ENCODE data around the gene PTPRK. TPM values are rescaled to one million over a fixed set of nuclear protein-coding genes. Genes with fewer than 3 reads are reported as not detected.
A peak's percentile ranks its signal among the peaks of the same experiment; 100 is the strongest.

The PTPRK gene
- total RNA-seq, 1 experiment from 2014 or later, result 53.8 TPM

DNA sequence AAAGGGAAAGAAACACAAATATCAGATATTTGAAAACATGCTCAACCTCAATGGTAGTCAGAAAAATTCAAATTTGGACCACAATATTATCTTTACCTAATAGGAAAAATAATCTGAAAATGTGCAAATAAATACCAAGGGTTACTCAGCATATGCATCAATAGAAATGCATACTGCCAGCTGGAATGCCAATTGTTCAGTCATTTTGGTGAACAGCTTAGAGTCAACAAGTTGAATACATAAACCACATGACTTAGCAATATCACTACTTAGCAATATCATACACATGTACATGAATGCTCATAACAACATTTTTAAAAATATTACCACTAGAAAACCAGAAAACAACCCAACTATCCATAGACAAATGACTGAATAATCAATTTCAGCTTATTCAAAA lies 212.7 kb downstream of the PTPRK start:
- CTCF ChIA-PET, result no interaction called here
- no TSS peak for BruUV-seq (replicated peaks)
- H3K4me1 ChIP-seq (ENCODE audit: insufficient read depth, low read length), result peaks cover 7% of the 10 kb centered on the region; the same call in 1 of the 2 replicates
- no peak overlapping the region for H3K9ac ChIP-seq (ENCODE audit: low read length)
- H3K79me2 ChIP-seq (ENCODE audit: low read length), result peaks cover 28% of the 10 kb centered on the region; the same call in 1 of the 2 replicates
- H4K20me1 ChIP-seq (ENCODE audit: low read length), result no peaks in the 10 kb centered on the region
- H3K4me2 ChIP-seq (ENCODE audit: low read length), result no peak overlapping the region
- no peaks in the 10 kb centered on the region for H3K27me3 ChIP-seq (ENCODE audit: low read length)
- H3K9me3 ChIP-seq (ENCODE audit: low read length), result no peaks in the 10 kb centered on the region
- H3K9me2 ChIP-seq (replicated peaks; ENCODE audit: low read length), result no peaks in the 10 kb centered on the region
- TF ChIP-seq, protein P1, sequence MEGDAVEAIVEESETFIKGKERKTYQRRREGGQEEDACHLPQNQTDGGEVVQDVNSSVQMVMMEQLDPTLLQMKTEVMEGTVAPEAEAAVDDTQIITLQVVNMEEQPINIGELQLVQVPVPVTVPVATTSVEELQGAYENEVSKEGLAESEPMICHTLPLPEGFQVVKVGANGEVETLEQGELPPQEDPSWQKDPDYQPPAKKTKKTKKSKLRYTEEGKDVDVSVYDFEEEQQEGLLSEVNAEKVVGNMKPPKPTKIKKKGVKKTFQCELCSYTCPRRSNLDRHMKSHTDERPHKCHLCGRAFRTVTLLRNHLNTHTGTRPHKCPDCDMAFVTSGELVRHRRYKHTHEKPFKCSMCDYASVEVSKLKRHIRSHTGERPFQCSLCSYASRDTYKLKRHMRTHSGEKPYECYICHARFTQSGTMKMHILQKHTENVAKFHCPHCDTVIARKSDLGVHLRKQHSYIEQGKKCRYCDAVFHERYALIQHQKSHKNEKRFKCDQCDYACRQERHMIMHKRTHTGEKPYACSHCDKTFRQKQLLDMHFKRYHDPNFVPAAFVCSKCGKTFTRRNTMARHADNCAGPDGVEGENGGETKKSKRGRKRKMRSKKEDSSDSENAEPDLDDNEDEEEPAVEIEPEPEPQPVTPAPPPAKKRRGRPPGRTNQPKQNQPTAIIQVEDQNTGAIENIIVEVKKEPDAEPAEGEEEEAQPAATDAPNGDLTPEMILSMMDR (conservative IDR thresholded peaks at IDR 0.05; ENCODE audit: low read depth, low read length), result no peak
- no peaks in the 10 kb centered on the region for H3F3A ChIP-seq (ENCODE audit: low read length, unreplicated experiment)
- peak; percentile 60 for DNase-seq
- intact Hi-C loops (cut with micrococcal nuclease), result no loop called here
- ATAC-seq, result peak; percentile 73
- H3K27ac ChIP-seq (ENCODE audit: low read length), result no peak overlapping the region
- POLR2A ChIA-PET (ENCODE audit: unreplicated experiment), result interaction anchor here (0.7 kb wide), 1 partner anchor 30 kb away, joined by 3 read pairs; no protein-coding TSS in a partner anchor
- H3K36me3 ChIP-seq (ENCODE audit: low read depth, low read length), result no peaks in the 10 kb centered on the region
- no peak overlapping the region for H2AFZ ChIP-seq (ENCODE audit: low read length)
- H3K4me3 ChIP-seq (ENCODE audit: low read length), result no peak overlapping the region

DNA sequence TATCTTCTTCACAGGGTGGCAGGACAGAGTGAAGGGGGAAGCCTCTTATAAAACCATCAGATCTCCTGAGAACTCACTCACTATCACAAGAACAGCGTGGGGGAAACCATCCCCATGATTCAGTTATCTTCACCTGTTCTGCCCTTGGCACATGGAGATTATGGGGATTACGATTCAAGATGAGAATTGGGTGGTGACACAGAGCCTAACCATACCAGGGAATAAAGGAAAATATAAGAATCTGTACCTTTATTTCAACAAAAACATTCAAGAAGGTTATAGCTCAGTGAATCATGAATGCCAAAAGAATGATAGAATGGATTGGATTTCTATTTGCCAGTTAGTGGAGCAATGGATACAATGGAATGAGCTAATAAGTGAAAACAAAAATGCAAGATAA lies 214.4 kb downstream of the PTPRK start:
- POLR2A ChIA-PET (ENCODE audit: unreplicated experiment), result no interaction called here
- peaks cover 23% of the 10 kb centered on the region; the same call in 1 of the 2 replicates for H3K79me2 ChIP-seq (ENCODE audit: low read length)

DNA sequence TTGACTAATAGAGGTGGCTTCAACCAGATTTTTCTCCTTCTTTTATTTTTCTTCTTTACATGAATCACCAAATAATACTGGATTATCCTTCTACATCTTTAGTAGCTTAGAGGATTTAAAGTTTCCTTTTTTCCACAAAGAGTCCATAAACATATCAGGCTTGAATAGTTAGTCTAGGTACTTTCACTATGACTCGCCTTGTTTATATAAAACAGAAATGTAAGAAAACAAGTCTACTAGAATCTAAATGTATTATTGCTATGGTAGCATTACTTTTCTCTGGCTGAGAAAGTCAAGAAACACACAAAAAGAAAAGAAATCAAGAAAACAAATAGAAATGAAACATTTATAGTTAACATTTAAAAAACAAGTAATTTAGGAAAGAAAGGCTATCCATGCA lies 215.2 kb downstream of the PTPRK start:
- H3F3A ChIP-seq (ENCODE audit: low read length, unreplicated experiment), result no peaks in the 10 kb centered on the region
- no peaks in the 10 kb centered on the region for H4K20me1 ChIP-seq (ENCODE audit: low read length)
- no peaks in the 10 kb centered on the region for H3K9me3 ChIP-seq (ENCODE audit: low read length)
- no peaks in the 10 kb centered on the region for H3K9me2 ChIP-seq (replicated peaks; ENCODE audit: low read length)
- intact Hi-C loops (cut with micrococcal nuclease), result no loop called here
- TF ChIP-seq EZH2 (IDR thresholded peaks at IDR 0.05; ENCODE audit: low read length, unreplicated experiment) (no peak), EZH2phosphoT487 (IDR thresholded peaks at IDR 0.05; ENCODE audit: borderline replicate concordance, low read length) (no peak)
- TF ChIP-seq, protein P1 (conservative IDR thresholded peaks at IDR 0.05; ENCODE audit: low read depth, low read length), result no peak
- DNase-seq, result peak; percentile 8
- no peak overlapping the region for H2AFZ ChIP-seq (ENCODE audit: low read length)
- 0 out of 2 replicates have a peak, but pooled peaks have one; percentile 24 for ATAC-seq
- H3K4me2 ChIP-seq (ENCODE audit: low read length), result no peak overlapping the region
- CTCF ChIA-PET, result no interaction called here
- POLR2A ChIA-PET (ENCODE audit: unreplicated experiment), result no interaction called here
- H3K36me3 ChIP-seq (ENCODE audit: low read depth, low read length), result no peaks in the 10 kb centered on the region
- BruUV-seq (replicated peaks), result no TSS peak
- no peak overlapping the region for H3K27ac ChIP-seq (ENCODE audit: low read length)
- no peak overlapping the region for H3K4me3 ChIP-seq (ENCODE audit: low read length)
- no peaks in the 10 kb centered on the region for H3K27me3 ChIP-seq (ENCODE audit: low read length)
- H3K79me2 ChIP-seq (ENCODE audit: low read length), result peaks cover 23% of the 10 kb centered on the region; the same call in 1 of the 2 replicates
- H3K4me1 ChIP-seq (ENCODE audit: insufficient read depth, low read length), result peaks cover 7% of the 10 kb centered on the region; the same call in 1 of the 2 replicates
- no peak overlapping the region for H3K9ac ChIP-seq (ENCODE audit: low read length)

More for the DNA sequence above, 214.4 kb downstream of the PTPRK start:
- CTCF ChIA-PET, result no interaction called here
- TF ChIP-seq EZH2phosphoT487 (IDR thresholded peaks at IDR 0.05; ENCODE audit: borderline replicate concordance, low read length) (no peak), EZH2 (IDR thresholded peaks at IDR 0.05; ENCODE audit: low read length, unreplicated experiment) (no peak)
- TF ChIP-seq, protein P1 (conservative IDR thresholded peaks at IDR 0.05; ENCODE audit: low read depth, low read length), result no peak
- H3K4me2 ChIP-seq (ENCODE audit: low read length), result no peak overlapping the region
- intact Hi-C loops (cut with micrococcal nuclease), result no loop called here
- DNase-seq (no peak), ATAC-seq (no peak)
- H4K20me1 ChIP-seq (ENCODE audit: low read length), result no peaks in the 10 kb centered on the region
- no peaks in the 10 kb centered on the region for H3K36me3 ChIP-seq (ENCODE audit: low read depth, low read length)
- H3K4me3 ChIP-seq (ENCODE audit: low read length), result no peak overlapping the region
- no TSS peak for BruUV-seq (replicated peaks)
- H3K9ac ChIP-seq (ENCODE audit: low read length), result no peak overlapping the region
- no peaks in the 10 kb centered on the region for H3F3A ChIP-seq (ENCODE audit: low read length, unreplicated experiment)
- no peaks in the 10 kb centered on the region for H3K9me2 ChIP-seq (replicated peaks; ENCODE audit: low read length)
- no peaks in the 10 kb centered on the region for H3K27me3 ChIP-seq (ENCODE audit: low read length)
- H3K27ac ChIP-seq (ENCODE audit: low read length), result no peak overlapping the region
- no peaks in the 10 kb centered on the region for H3K9me3 ChIP-seq (ENCODE audit: low read length)
- no peak overlapping the region for H2AFZ ChIP-seq (ENCODE audit: low read length)
- peaks cover 7% of the 10 kb centered on the region; the same call in 1 of the 2 replicates for H3K4me1 ChIP-seq (ENCODE audit: insufficient read depth, low read length)

All from PC-3 (cell line).